Body of pancreas (tissue), 4 donors: Measurements from ENCODE around the gene ADGRD2.

Source experiments
- CTCF ChIP-seq, 7 experiments: fragments of 450-650 bp in 4 of 7; fragments of 200-600 bp in 3 of 7; sonication (generic) in 3 of 7; IDR thresholded peaks; one replicate each; pipeline ENCODE4 v1.5.1; 2016 to 2019; ENCODE audit warnings: antibody characterized with exemption in 7 of 7
- POLR2A ChIP-seq, 3 donors: fragments of 450-650 bp; IDR thresholded peaks; one replicate each; pipeline ENCODE4 v1.6.1; 2016; ENCODE audit warnings: antibody characterized with exemption in 3 of 3, mild to moderate bottlenecking in 2 of 3

- TF ChIP-seq CTCF (IDR thresholded peaks at IDR 0.05) (no peak), POLR2A (IDR thresholded peaks at IDR 0.05) (no peak)
Observed at GRCh38 chr9:124467410-124468060, 17.3 kb downstream of the ADGRD2 start.
